WTC11 (cell line): Measurements from ENCODE around the gene SLC38A11. TPM values are rescaled to one million over a fixed set of nuclear protein-coding genes. Genes with fewer than 3 reads are reported as not detected.

ENCODE experiments used
- ATAC-seq: fragments of 200-7000 bp; cut with Tn5 transposase; 2 replicates; pipeline ENCODE4 v1.10.0; 2021; ENCODE audit warnings: mild to moderate bottlenecking, moderate library complexity
- CTCF ChIA-PET: fragments of 300-600 bp; sonication (Branson Sonifier 250); formaldehyde crosslinking; loops from one replicate; lab custom pipeline; 2021; ENCODE audit warnings: antibody characterized with exemption; lab: Charles Lee
- POLR2A ChIA-PET: fragments of 350-600 bp; sonication (Branson Sonifier 250); formaldehyde crosslinking; loops from one replicate; lab custom pipeline; 2021; ENCODE audit warnings: antibody characterized with exemption; lab: Charles Lee
- DNase-seq: peaks from one replicate; pipeline ENCODE4 v3.0.0; 2021; ENCODE audit warnings: low spot score
- H3K27ac Mint-ChIP-seq: 2 replicates; pipeline ENCODE4 v1.8.0; 2021; ENCODE audit warnings: mixed read lengths
- H3K27me3 Mint-ChIP-seq: 2 replicates; pipeline ENCODE4 v1.8.0; 2021; ENCODE audit warnings: low read depth, mild to moderate bottlenecking, moderate library complexity, mixed read lengths
- H3K36me3 Mint-ChIP-seq: 2 replicates; pipeline ENCODE4 v1.8.0; 2021; ENCODE audit warnings: mixed read lengths
- H3K4me1 Mint-ChIP-seq: 2 replicates; pipeline ENCODE4 v1.8.0; 2022; ENCODE audit warnings: mixed read lengths
- H3K4me3 Mint-ChIP-seq: 2 replicates; pipeline ENCODE4 v1.8.0; 2021; ENCODE audit warnings: mild to moderate bottlenecking, moderate library complexity, mixed read lengths
- H3K9me3 Mint-ChIP-seq: 2 replicates; pipeline ENCODE4 v1.8.0; 2021; ENCODE audit warnings: mixed read lengths
- CREB1 ChIP-seq: sonication (generic); formaldehyde crosslinking; IDR thresholded peaks from 2 replicates; pipeline ENCODE4 v1.8.0; 2023; ENCODE audit warnings: mild to moderate bottlenecking, missing genetic modification reagents
- ELF4 ChIP-seq: sonication (generic); formaldehyde crosslinking; IDR thresholded peaks from 2 replicates; pipeline ENCODE4 v1.8.1; 2022; ENCODE audit warnings: low read depth, mild to moderate bottlenecking, moderate library complexity, missing genetic modification reagents
- ETV6 ChIP-seq: sonication (generic); formaldehyde crosslinking; IDR thresholded peaks from 2 replicates; pipeline ENCODE4 v1.8.1; 2022; ENCODE audit warnings: mild to moderate bottlenecking, missing genetic modification reagents
- HMGA2 ChIP-seq: fragments of 250-450 bp; sonication (Bioruptor Pico); IDR thresholded peaks from 2 replicates; pipeline ENCODE4 v1.4.0; 2021; ENCODE audit warnings: mild to moderate bottlenecking, moderate library complexity
- NFYB ChIP-seq: sonication (generic); formaldehyde crosslinking; conservative IDR thresholded peaks from 2 replicates; pipeline ENCODE4 v1.8.0; 2022; ENCODE audit warnings: low read depth, missing genetic modification reagents
- NR2C2 ChIP-seq: sonication (generic); formaldehyde crosslinking; IDR thresholded peaks from 2 replicates; pipeline ENCODE4 v1.8.0; 2022; ENCODE audit warnings: mild to moderate bottlenecking, missing genetic modification reagents
- SMAD3 ChIP-seq: sonication (generic); formaldehyde crosslinking; IDR thresholded peaks from 2 replicates; pipeline ENCODE4 v1.8.0; 2022; ENCODE audit warnings: missing genetic modification reagents, mild to moderate bottlenecking, borderline replicate concordance
- SMAD4 ChIP-seq: sonication (generic); formaldehyde crosslinking; IDR thresholded peaks from 2 replicates; pipeline ENCODE4 v1.8.0; 2022; ENCODE audit warnings: mild to moderate bottlenecking, missing genetic modification reagents
- SOX15 ChIP-seq: fragments of 250-450 bp; sonication (Bioruptor Pico); IDR thresholded peaks from 2 replicates; pipeline ENCODE4 v1.9.0; 2021; ENCODE audit warnings: mild to moderate bottlenecking
- TEAD4 ChIP-seq: sonication (generic); formaldehyde crosslinking; IDR thresholded peaks from 2 replicates; pipeline ENCODE4 v1.8.0; 2022; ENCODE audit warnings: mild to moderate bottlenecking, missing genetic modification reagents
- ZNF232 ChIP-seq: sonication (generic); formaldehyde crosslinking; IDR thresholded peaks from 2 replicates; pipeline ENCODE4 v1.8.0; 2022; ENCODE audit warnings: mild to moderate bottlenecking, missing genetic modification reagents
- ZNF263 ChIP-seq: sonication (generic); formaldehyde crosslinking; IDR thresholded peaks from 2 replicates; pipeline ENCODE4 v1.8.1; 2022; ENCODE audit warnings: low read depth, mild to moderate bottlenecking, moderate library complexity, missing genetic modification reagents
- total RNA-seq: library from RNA; stranded (reverse); gene quantifications from 3 replicates; pipeline ENCODE4 v1.2.3, GENCODE V29; 2021
- TF ChIP-seq, protein P1 (sequence below): sonication (generic); formaldehyde crosslinking; IDR thresholded peaks from 2 replicates; pipeline ENCODE4 v1.8.0; 2023; ENCODE audit warnings: mild to moderate bottlenecking, missing genetic modification reagents
- TF ChIP-seq, protein P2 (sequence below): sonication (generic); formaldehyde crosslinking; IDR thresholded peaks from 2 replicates; pipeline ENCODE4 v1.8.1; 2023; ENCODE audit warnings: mild to moderate bottlenecking, missing genetic modification reagents, moderate library complexity
- TF ChIP-seq, protein P3 (sequence below): fragments of 250-450 bp; sonication (Bioruptor Pico); conservative IDR thresholded peaks from 2 replicates; pipeline ENCODE4 v1.9.0; 2021; ENCODE audit warnings: mild to moderate bottlenecking
- TF ChIP-seq, protein P4 (sequence below): fragments of 200-600 bp; IDR thresholded peaks from 2 replicates; pipeline ENCODE4 v1.8.0; 2022; ENCODE audit warnings: antibody characterized with exemption
- TF ChIP-seq, protein P5 (sequence below): fragments of 250-450 bp; sonication (Bioruptor Pico); IDR thresholded peaks from 2 replicates; pipeline ENCODE4 v1.9.0; 2021; ENCODE audit warnings: mild to moderate bottlenecking
- TF ChIP-seq, protein P6 (sequence below): sonication (generic); formaldehyde crosslinking; IDR thresholded peaks from 2 replicates; pipeline ENCODE4 v1.8.1; 2022; ENCODE audit warnings: mild to moderate bottlenecking, missing genetic modification reagents, moderate library complexity, borderline replicate concordance
- TF ChIP-seq, protein P7 (sequence below): sonication (generic); formaldehyde crosslinking; conservative IDR thresholded peaks from 2 replicates; pipeline ENCODE4 v1.8.1; 2022; ENCODE audit warnings: mild to moderate bottlenecking, missing genetic modification reagents
- TF ChIP-seq, protein P8 (sequence below): fragments of 250-450 bp; sonication (Bioruptor Pico); IDR thresholded peaks from 2 replicates; pipeline ENCODE4 v1.9.0; 2021; ENCODE audit warnings: moderate library complexity, mild to moderate bottlenecking, inconsistent platforms, borderline replicate concordance

The SLC38A11 gene
- total RNA-seq, 1 experiment from 2014 or later, result not detected

DNA sequence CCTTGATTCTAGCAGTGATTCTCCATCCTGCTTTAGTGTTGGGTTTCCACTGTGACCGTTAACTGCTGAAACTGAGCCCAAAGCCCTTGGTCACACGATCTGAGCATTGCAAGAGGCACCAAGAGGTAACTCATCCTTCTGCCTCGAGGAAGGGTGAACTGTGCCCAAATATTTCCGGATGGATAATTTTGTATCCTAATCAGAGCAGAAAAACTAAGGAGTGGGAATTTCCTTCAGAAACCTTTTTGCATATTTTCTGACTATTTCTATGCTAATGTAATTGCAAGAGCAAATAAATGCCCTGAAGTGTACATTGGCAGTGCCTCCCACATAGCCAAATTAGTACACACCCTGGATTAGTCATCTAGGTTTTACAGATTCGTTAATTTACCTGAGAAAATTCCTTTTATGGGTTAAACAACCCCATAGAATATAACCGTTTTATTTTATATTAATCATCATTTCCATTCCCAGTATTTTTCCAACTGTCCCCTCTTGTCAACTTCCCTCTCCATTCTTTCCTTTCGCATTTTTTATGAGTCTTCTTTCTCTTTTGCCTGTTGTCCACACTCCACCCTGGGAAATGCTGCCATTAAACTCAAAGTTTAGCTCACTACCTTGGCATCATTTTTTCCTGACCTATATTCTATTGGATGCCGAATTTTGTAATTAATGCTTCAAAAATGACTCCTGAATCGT is 82.0 kb downstream of the SLC38A11 start:
- Mint-ChIP-seq H3K36me3 (no peaks in the 10 kb centered on the region), H3K27ac (peak overlapping the region; percentile 16; the same call in 1 of the 2 replicates), H3K27me3 (no peaks in the 10 kb centered on the region), H3K4me1 (peaks cover 1% of the 10 kb centered on the region; the same call in 1 of the 2 replicates), H3K9me3 (no peaks in the 10 kb centered on the region), H3K4me3 (no peak overlapping the region)
- TF ChIP-seq SMAD4 (CRISPR knock-in tag) (no peak), TEAD4 (CRISPR knock-in tag) (no peak), ZNF263 (no peak), SMAD3 (no peak), SOX15 (no peak), NFYB (CRISPR knock-in tag) (no peak), NR2C2 (CRISPR knock-in tag) (no peak), CREB1 (CRISPR knock-in tag) (no peak), ZNF232 (CRISPR knock-in tag) (no peak), ETV6 (CRISPR knock-in tag) (no peak), HMGA2 (CRISPR knock-in tag) (no peak), ELF4 (CRISPR knock-in tag) (no peak)
- TF ChIP-seq, protein P1, sequence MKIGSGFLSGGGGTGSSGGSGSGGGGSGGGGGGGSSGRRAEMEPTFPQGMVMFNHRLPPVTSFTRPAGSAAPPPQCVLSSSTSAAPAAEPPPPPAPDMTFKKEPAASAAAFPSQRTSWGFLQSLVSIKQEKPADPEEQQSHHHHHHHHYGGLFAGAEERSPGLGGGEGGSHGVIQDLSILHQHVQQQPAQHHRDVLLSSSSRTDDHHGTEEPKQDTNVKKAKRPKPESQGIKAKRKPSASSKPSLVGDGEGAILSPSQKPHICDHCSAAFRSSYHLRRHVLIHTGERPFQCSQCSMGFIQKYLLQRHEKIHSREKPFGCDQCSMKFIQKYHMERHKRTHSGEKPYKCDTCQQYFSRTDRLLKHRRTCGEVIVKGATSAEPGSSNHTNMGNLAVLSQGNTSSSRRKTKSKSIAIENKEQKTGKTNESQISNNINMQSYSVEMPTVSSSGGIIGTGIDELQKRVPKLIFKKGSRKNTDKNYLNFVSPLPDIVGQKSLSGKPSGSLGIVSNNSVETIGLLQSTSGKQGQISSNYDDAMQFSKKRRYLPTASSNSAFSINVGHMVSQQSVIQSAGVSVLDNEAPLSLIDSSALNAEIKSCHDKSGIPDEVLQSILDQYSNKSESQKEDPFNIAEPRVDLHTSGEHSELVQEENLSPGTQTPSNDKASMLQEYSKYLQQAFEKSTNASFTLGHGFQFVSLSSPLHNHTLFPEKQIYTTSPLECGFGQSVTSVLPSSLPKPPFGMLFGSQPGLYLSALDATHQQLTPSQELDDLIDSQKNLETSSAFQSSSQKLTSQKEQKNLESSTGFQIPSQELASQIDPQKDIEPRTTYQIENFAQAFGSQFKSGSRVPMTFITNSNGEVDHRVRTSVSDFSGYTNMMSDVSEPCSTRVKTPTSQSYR, result no peak
- TF ChIP-seq, protein P2, sequence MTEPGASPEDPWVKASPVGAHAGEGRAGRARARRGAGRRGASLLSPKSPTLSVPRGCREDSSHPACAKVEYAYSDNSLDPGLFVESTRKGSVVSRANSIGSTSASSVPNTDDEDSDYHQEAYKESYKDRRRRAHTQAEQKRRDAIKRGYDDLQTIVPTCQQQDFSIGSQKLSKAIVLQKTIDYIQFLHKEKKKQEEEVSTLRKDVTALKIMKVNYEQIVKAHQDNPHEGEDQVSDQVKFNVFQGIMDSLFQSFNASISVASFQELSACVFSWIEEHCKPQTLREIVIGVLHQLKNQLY (CRISPR knock-in tag), result no peak
- TF ChIP-seq, protein P3, sequence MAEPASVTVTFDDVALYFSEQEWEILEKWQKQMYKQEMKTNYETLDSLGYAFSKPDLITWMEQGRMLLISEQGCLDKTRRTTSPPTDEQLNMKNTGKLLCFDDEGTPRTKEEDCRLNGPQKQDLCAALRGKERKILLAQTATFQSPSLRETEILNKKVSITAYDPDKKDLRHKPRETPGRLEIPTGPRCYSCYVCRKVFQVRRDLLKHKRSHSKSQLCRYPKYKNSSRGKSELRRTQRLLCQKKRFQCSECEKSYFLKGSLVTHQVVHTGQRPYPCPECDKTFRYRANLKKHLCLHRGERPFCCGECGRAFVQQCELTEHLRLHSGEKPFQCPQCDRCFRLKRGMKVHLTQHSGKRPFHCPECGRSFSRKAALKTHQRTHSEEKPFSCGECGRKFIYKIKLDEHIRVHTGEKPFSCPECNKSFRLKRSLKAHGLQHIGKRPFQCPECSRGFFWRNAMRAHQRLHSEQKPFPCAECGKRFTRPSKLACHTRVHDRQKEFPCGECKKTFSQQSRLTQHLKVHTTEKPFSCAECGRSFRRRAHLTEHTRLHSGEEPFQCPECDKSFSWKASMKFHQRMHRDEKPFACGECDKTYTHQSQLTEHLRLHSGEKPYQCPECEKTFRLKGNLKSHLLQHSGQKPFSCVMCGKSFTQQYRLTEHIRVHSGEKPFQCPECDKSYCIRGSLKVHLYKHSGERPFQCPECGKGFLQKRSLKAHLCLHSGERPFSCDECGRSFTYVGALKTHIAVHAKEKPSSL (CRISPR knock-in tag), result no peak
- TF ChIP-seq, protein P4, sequence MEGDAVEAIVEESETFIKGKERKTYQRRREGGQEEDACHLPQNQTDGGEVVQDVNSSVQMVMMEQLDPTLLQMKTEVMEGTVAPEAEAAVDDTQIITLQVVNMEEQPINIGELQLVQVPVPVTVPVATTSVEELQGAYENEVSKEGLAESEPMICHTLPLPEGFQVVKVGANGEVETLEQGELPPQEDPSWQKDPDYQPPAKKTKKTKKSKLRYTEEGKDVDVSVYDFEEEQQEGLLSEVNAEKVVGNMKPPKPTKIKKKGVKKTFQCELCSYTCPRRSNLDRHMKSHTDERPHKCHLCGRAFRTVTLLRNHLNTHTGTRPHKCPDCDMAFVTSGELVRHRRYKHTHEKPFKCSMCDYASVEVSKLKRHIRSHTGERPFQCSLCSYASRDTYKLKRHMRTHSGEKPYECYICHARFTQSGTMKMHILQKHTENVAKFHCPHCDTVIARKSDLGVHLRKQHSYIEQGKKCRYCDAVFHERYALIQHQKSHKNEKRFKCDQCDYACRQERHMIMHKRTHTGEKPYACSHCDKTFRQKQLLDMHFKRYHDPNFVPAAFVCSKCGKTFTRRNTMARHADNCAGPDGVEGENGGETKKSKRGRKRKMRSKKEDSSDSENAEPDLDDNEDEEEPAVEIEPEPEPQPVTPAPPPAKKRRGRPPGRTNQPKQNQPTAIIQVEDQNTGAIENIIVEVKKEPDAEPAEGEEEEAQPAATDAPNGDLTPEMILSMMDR, result no peak
- TF ChIP-seq, protein P5, sequence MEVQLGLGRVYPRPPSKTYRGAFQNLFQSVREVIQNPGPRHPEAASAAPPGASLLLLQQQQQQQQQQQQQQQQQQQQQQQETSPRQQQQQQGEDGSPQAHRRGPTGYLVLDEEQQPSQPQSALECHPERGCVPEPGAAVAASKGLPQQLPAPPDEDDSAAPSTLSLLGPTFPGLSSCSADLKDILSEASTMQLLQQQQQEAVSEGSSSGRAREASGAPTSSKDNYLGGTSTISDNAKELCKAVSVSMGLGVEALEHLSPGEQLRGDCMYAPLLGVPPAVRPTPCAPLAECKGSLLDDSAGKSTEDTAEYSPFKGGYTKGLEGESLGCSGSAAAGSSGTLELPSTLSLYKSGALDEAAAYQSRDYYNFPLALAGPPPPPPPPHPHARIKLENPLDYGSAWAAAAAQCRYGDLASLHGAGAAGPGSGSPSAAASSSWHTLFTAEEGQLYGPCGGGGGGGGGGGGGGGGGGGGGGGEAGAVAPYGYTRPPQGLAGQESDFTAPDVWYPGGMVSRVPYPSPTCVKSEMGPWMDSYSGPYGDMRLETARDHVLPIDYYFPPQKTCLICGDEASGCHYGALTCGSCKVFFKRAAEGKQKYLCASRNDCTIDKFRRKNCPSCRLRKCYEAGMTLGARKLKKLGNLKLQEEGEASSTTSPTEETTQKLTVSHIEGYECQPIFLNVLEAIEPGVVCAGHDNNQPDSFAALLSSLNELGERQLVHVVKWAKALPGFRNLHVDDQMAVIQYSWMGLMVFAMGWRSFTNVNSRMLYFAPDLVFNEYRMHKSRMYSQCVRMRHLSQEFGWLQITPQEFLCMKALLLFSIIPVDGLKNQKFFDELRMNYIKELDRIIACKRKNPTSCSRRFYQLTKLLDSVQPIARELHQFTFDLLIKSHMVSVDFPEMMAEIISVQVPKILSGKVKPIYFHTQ, result no peak
- TF ChIP-seq, protein P6, sequence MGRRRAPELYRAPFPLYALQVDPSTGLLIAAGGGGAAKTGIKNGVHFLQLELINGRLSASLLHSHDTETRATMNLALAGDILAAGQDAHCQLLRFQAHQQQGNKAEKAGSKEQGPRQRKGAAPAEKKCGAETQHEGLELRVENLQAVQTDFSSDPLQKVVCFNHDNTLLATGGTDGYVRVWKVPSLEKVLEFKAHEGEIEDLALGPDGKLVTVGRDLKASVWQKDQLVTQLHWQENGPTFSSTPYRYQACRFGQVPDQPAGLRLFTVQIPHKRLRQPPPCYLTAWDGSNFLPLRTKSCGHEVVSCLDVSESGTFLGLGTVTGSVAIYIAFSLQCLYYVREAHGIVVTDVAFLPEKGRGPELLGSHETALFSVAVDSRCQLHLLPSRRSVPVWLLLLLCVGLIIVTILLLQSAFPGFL (CRISPR knock-in tag), result no peak
- TF ChIP-seq, protein P7, sequence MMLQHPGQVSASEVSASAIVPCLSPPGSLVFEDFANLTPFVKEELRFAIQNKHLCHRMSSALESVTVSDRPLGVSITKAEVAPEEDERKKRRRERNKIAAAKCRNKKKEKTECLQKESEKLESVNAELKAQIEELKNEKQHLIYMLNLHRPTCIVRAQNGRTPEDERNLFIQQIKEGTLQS (CRISPR knock-in tag), result no peak
- TF ChIP-seq, protein P8, sequence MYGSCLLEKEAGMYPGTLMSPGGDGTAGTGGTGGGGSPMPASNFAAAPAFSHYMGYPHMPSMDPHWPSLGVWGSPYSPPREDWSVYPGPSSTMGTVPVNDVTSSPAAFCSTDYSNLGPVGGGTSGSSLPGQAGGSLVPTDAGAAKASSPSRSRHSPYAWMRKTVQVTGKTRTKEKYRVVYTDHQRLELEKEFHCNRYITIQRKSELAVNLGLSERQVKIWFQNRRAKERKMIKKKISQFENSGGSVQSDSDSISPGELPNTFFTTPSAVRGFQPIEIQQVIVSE (CRISPR knock-in tag), result no peak
- DNase-seq (no peak), ATAC-seq (no peak)
- POLR2A ChIA-PET, result no interaction called here
- CTCF ChIA-PET, result interaction anchor here (1.3 kb wide), 1 partner anchor 31 kb away, joined by 3 read pairs; no protein-coding TSS in a partner anchor
